ENCODE measurements around the gene SH3BGR. TPM values are rescaled to one million over a fixed set of nuclear protein-coding genes. Genes with fewer than 3 reads are reported as not detected.

Gene SH3BGR
- total RNA-seq, 1 experiment from 2014 or later, result 2.9 TPM

DNA sequence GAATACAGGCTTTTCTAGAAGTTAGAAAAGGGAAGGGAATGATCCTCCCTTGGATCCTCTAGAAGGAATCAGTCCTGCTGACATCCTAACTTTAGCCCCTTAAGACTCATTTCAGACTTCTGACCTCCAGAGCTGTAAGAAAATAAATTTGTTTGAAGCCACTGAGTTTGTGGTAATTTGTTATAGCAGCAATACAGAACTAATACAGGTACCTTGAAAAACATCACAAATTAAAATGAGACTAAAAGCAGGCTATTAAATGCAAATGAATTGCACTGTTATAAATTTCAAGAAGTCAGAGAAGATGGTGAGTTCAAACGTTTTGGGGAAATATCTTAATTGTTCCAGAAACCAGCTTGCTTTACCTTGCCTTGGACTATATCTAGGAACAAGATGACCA lies 12.5 kb upstream of the SH3BGR start:
- BruUV-seq (replicated peaks), result no TSS peak
- CTCF ChIA-PET, result no interaction called here

DNA sequence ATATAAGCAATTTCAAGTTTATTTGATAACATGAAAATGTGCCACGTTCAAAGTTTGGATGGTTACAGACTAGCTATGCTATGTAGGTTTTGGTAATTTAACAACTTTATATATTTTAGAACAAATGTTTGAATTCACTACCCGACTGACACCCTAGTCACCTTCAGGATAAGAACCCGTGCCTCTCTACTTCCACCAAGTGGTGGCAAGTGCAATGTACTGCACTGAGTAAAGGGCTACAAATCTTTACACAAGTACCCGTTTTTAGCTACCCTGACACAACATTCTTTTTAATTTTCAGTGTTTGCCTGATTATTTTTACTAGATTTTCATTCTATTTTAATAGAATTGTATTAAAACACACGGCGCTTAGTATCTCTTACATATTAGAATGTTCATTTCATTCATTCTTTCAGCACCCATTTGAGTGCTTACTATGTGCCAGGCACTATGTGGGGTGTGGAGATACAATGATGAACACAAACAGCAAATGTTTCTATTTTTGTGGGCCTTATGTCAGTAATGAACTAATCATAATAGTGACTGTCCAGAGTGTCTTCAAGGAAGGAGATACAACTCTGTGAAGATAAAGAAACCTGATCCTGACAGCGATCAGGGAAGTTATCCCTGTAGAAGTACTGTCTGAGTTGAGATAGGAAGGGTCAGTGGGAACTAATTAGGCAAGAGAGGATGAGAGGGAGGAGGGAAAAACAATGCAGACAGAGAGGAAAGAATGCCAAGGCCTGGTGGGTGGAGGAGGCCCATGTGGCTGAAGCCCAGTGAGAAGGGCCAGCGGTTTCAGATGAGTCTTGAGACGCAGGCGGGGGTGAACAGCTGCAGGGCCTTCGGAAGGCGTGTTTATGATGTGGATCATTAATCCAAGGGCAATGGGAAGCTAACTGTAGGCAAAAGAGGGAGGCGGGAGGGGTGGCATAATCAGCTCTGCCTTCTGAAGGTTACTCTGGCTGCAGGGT lies 10.0 kb upstream of the SH3BGR start:
- H3K27me3 ChIP-seq (replicated peaks; ENCODE audit: insufficient read depth, low read depth, low read length, poor library complexity), result no peaks in the 10 kb centered on the region
- BruUV-seq (replicated peaks), result no TSS peak
- intact Hi-C loops (cut with micrococcal nuclease; ENCODE audit: unreplicated experiment), result loop anchor here (5.0 kb wide), 1 partner anchor 259 kb away; the partner anchor contains the start of gene PSMG1
- no peak overlapping the region for H3K4me3 ChIP-seq (ENCODE audit: low read depth, low read length, poor library complexity, severe bottlenecking)
- no peaks in the 10 kb centered on the region for H3K36me3 ChIP-seq (ENCODE audit: insufficient read depth, low read length, poor library complexity, severe bottlenecking)
- H3K9me3 ChIP-seq (ENCODE audit: low read depth, low read length, poor library complexity, severe bottlenecking), result no peaks in the 10 kb centered on the region
- CTCF ChIA-PET, result interaction anchor here (0.5 to 1.0 kb wide), 4 partner anchors 37 to 95 kb away, joined by 3 to 7 read pairs (median 4); no protein-coding TSS in a partner anchor
- POLR2A ChIA-PET (ENCODE audit: low non-redundant PET), result no interaction called here
- H3K4me1 ChIP-seq (ENCODE audit: insufficient read depth, low read length, poor library complexity, severe bottlenecking), result no peaks in the 10 kb centered on the region
- no peak overlapping the region for H3K27ac ChIP-seq (ENCODE audit: low read depth, low read length, poor library complexity, severe bottlenecking)
- no peak for TF ChIP-seq EZH2 (IDR thresholded peaks at IDR 0.05; ENCODE audit: borderline replicate concordance, low read depth, low read length, poor library complexity, severe bottlenecking)
- TF ChIP-seq, protein P1, sequence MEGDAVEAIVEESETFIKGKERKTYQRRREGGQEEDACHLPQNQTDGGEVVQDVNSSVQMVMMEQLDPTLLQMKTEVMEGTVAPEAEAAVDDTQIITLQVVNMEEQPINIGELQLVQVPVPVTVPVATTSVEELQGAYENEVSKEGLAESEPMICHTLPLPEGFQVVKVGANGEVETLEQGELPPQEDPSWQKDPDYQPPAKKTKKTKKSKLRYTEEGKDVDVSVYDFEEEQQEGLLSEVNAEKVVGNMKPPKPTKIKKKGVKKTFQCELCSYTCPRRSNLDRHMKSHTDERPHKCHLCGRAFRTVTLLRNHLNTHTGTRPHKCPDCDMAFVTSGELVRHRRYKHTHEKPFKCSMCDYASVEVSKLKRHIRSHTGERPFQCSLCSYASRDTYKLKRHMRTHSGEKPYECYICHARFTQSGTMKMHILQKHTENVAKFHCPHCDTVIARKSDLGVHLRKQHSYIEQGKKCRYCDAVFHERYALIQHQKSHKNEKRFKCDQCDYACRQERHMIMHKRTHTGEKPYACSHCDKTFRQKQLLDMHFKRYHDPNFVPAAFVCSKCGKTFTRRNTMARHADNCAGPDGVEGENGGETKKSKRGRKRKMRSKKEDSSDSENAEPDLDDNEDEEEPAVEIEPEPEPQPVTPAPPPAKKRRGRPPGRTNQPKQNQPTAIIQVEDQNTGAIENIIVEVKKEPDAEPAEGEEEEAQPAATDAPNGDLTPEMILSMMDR (conservative IDR thresholded peaks at IDR 0.05; ENCODE audit: low read depth, low read length), result peak; percentile 77
- DNase-seq (ENCODE audit: low spot score), result peak; percentile 55

More for the DNA sequence above, 12.5 kb upstream of the SH3BGR start:
- H3K27me3 ChIP-seq (replicated peaks; ENCODE audit: insufficient read depth, low read depth, low read length, poor library complexity), result no peaks in the 10 kb centered on the region
- no peak for DNase-seq (ENCODE audit: low spot score)
- no peak for TF ChIP-seq EZH2 (IDR thresholded peaks at IDR 0.05; ENCODE audit: borderline replicate concordance, low read depth, low read length, poor library complexity, severe bottlenecking)
- TF ChIP-seq, protein P1 (conservative IDR thresholded peaks at IDR 0.05; ENCODE audit: low read depth, low read length), result no peak
- H3K36me3 ChIP-seq (ENCODE audit: insufficient read depth, low read length, poor library complexity, severe bottlenecking), result no peaks in the 10 kb centered on the region
- H3K4me1 ChIP-seq (ENCODE audit: insufficient read depth, low read length, poor library complexity, severe bottlenecking), result no peaks in the 10 kb centered on the region
- POLR2A ChIA-PET (ENCODE audit: low non-redundant PET), result no interaction called here
- no peak overlapping the region for H3K4me3 ChIP-seq (ENCODE audit: low read depth, low read length, poor library complexity, severe bottlenecking)
- H3K27ac ChIP-seq (ENCODE audit: low read depth, low read length, poor library complexity, severe bottlenecking), result no peak overlapping the region
- intact Hi-C loops (cut with micrococcal nuclease; ENCODE audit: unreplicated experiment), result no loop called here
- no peaks in the 10 kb centered on the region for H3K9me3 ChIP-seq (ENCODE audit: low read depth, low read length, poor library complexity, severe bottlenecking)

DNA sequence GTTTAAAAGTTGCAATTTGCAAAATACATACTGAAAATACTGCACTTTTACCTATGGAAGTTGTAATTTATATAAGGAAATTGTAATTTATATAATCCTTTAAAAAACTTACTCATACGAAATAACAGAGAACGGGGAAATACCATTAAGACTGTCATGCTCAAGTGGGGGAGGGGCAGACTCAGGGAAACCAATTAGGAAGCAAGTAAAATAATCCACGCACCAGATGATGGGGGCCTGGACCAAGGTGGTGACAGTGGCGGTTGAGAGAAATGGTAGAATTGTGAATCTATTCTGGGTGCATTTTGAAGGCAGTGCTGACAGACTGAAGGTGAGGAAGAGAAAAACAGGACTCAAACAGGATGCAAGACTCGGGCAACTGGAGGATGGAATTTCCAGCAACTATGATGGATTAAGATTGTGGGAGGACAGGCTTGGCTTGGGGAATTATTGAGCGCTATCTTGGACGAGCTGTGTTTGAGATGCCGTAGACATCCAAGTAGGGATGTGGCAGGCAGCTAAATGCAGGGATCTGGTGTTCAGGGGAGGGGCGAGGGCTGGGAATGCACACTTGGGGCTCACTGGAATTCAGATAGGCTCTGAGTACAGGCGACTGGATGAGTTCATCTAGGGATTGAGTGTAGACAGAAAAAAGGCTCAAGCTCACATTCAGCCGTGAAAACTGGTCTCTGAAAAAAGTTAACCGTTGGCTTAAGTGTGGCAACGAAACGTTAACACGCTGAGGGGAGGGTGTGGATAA lies 7.2 kb upstream of the SH3BGR start:
- DNase-seq (ENCODE audit: low spot score), result peak; percentile 17
- CTCF ChIA-PET, result no interaction called here
- H3K4me1 ChIP-seq (ENCODE audit: insufficient read depth, low read length, poor library complexity, severe bottlenecking), result no peaks in the 10 kb centered on the region
- H3K27me3 ChIP-seq (replicated peaks; ENCODE audit: insufficient read depth, low read depth, low read length, poor library complexity), result no peaks in the 10 kb centered on the region
- intact Hi-C loops (cut with micrococcal nuclease; ENCODE audit: unreplicated experiment), result loop anchor here (5.0 kb wide), 1 partner anchor 262 kb away; the partner anchor contains the start of gene PSMG1
- H3K27ac ChIP-seq (ENCODE audit: low read depth, low read length, poor library complexity, severe bottlenecking), result peak overlapping the region; percentile 75
- peak overlapping the region; percentile 80 for H3K4me3 ChIP-seq (ENCODE audit: low read depth, low read length, poor library complexity, severe bottlenecking)
- TF ChIP-seq EZH2 (IDR thresholded peaks at IDR 0.05; ENCODE audit: borderline replicate concordance, low read depth, low read length, poor library complexity, severe bottlenecking), result no peak
- TF ChIP-seq, protein P1 (conservative IDR thresholded peaks at IDR 0.05; ENCODE audit: low read depth, low read length), result no peak
- TSS peak; percentile 46 for BruUV-seq (replicated peaks)
- H3K9me3 ChIP-seq (ENCODE audit: low read depth, low read length, poor library complexity, severe bottlenecking), result no peaks in the 10 kb centered on the region
- H3K36me3 ChIP-seq (ENCODE audit: insufficient read depth, low read length, poor library complexity, severe bottlenecking), result no peaks in the 10 kb centered on the region
- POLR2A ChIA-PET (ENCODE audit: low non-redundant PET), result no interaction called here
